ENCODE measurements around the gene OR10AD1.

DNA sequence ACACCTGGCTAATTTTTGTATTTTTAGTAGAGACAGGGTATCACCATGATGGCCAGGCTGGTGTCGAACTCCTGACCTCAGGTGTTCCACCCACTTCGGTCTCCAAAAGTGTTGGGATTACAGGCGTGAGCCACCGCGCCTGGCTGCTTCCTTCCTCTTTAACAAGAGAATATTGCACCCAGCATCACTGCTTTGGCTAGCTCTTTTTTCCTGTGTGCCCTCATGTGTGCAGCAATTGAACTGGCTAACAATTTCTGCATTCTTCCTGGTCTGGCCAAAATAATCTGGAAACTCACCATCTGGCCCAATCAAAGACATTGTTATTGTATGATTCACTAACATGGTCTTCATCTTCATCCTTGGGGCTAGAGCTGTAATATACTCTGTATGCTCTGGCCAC is 43.0 kb downstream of the OR10AD1 start:
- TF ChIP-seq SMARCB1 (IDR thresholded peaks at IDR 0.05; ENCODE audit: insufficient read length, low read depth) (no peak), CTCF (IDR thresholded peaks at IDR 0.05 in 2 of 3, conservative IDR thresholded peaks at IDR 0.05 in 1 of 3; ENCODE audit: insufficient read depth in 2 of 3, low read depth in 1 of 3, low read length in 3 of 3) (no peak), NFRKB (IDR thresholded peaks at IDR 0.05; ENCODE audit: low read depth) (no peak), EP300 (IDR thresholded peaks at IDR 0.05; ENCODE audit: low read length) (no peak), HMG20B (CRISPR knock-in tag; IDR thresholded peaks at IDR 0.05) (no peak), NR1H2 (CRISPR knock-in tag; IDR thresholded peaks at IDR 0.05) (no peak), E2F4 (CRISPR knock-in tag; IDR thresholded peaks at IDR 0.05; ENCODE audit: low read depth) (no peak), BHLHE40 (IDR thresholded peaks at IDR 0.05; ENCODE audit: low read length) (no peak), TFAM (CRISPR knock-in tag; conservative IDR thresholded peaks at IDR 0.05) (no peak), XRCC5 (IDR thresholded peaks at IDR 0.05; ENCODE audit: low read depth, low read length) (no peak), KLF13 (tag; IDR thresholded peaks at IDR 0.05; ENCODE audit: borderline replicate concordance, low read depth) (no peak), PHF8 (IDR thresholded peaks at IDR 0.05; ENCODE audit: borderline replicate concordance, low read length) (no peak)
- TF ChIP-seq, protein P1, sequence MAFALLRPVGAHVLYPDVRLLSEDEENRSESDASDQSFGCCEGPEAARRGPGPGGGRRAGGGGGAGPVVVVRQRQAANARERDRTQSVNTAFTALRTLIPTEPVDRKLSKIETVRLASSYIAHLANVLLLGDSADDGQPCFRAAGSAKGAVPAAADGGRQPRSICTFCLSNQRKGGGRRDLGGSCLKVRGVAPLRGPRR (CRISPR knock-in tag; IDR thresholded peaks at IDR 0.05): no peak
- TF ChIP-seq, protein P2, sequence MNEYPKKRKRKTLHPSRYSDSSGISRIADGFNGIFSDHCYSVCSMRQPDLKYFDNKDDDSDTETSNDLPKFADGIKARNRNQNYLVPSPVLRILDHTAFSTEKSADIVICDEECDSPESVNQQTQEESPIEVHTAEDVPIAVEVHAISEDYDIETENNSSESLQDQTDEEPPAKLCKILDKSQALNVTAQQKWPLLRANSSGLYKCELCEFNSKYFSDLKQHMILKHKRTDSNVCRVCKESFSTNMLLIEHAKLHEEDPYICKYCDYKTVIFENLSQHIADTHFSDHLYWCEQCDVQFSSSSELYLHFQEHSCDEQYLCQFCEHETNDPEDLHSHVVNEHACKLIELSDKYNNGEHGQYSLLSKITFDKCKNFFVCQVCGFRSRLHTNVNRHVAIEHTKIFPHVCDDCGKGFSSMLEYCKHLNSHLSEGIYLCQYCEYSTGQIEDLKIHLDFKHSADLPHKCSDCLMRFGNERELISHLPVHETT (CRISPR knock-in tag; conservative IDR thresholded peaks at IDR 0.05 in 1 of 2, IDR thresholded peaks at IDR 0.05 in 1 of 2): no peak

Data from K562 (cell line).